Skin epidermis (tissue), 12 donors: ENCODE data around the gene FAM237B.
A peak's percentile ranks its signal among the peaks of the same experiment; 100 is the strongest.
"Not testable (repeated sequence)": the region's sequence is repeated elsewhere in the genome, so short reads cannot be mapped to it uniquely, and the experiment has no call there.

Source experiments
- H3K27ac ChIP-seq, 21 experiments: fragments of 200-600 bp; sonication (generic) in 11 of 21; one replicate each; pipeline ENCODE4 v1.5.0; 2020; ENCODE audit warnings: mild to moderate bottlenecking in 3 of 21, inconsistent platforms in 2 of 21, moderate library complexity in 2 of 21
- H3K4me3 ChIP-seq, 7 experiments: fragments of 200-600 bp; sonication (generic) in 2 of 7; one replicate each; pipeline ENCODE4 v1.5.0; 2020; ENCODE audit warnings: inconsistent platforms in 2 of 7, mild to moderate bottlenecking in 2 of 7, moderate library complexity in 1 of 7

The FAM237B gene

DNA sequence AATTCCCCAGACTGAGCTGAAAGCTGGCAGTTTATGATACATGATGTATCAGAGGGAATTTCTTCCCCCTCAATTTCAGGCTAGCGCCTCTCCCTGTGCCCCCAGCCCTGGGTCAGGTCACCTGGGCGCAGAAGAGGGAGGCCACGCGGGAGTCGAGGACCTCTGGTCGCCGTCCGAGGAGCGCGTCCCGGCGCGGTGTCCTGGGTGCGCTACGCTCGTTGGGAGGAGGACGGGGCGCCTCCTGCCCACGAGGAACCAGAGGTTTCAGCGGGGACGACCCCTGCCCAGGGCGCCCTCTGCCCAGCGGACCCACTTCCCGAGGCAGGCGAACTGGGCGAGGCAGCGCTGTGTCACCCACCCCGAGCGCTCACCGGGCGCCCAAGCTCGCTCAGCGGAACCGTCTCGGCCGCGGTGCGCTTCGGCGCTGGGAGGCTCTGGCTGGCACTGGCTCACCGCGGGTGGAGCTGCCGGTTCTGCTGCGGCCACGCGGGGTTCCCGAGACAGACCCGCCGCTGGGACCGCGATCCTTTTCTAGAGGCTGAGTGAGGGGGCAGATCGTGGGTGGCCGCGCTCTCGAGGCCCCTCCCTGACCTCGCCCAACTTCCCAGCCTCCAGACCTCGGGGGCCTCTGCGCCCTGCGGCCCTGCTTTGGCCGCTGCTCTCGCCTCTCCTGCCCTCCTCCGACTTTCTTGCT, at the start of gene FAM237B:
FAM237B (minus strand) TSS at position 504 of the 694 bp plus-strand sequence. CDS start 1,556 bp downstream, outside the sequence.
- H3K27ac ChIP-seq = no peak within 1 kb of the TSS
- peak within 1 kb of the TSS in 4 of 7 experiments; percentile 1 to 13 (median 3) for H3K4me3 ChIP-seq

- Histone ChIP-seq H3K27ac (no peak overlapping the region), H3K4me3 (no peak overlapping the region)
These were observed 30.9 kb upstream of the FAM237B start for GRCh38 chr7:90351987-90352386.

- H3K27ac ChIP-seq, H3K4me3 ChIP-seq: not testable (repeated sequence)
These were observed 28.9 kb upstream of the FAM237B start for GRCh38 chr7:90350032-90350431.

DNA sequence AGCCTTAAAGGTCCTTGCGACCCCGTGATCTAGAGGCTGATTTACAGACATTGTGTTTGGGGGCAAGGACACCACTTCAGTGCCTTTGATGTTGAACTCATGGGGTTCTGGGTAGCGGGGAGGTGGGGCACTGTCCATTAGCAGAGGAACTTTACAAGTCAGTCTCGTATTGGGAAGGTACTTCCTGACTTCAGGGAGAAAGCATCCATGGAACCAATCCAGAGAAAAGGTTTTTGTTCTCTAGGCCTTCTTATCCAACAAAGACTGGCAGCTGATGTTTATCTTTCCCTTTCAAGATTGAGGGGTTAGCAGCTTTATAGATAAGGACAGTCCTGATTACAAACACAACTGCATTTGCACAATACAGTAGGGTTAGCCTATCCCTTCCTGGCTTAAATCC, 28.2 kb upstream of the FAM237B start:
- Histone ChIP-seq H3K4me3 (no peak overlapping the region), H3K27ac (no peak overlapping the region)

- Histone ChIP-seq H3K27ac (peak overlapping the region in 1 of 21 experiments; percentile 82), H3K4me3 (peak overlapping the region in 1 of 7 experiments; percentile 70)
These were observed 26.7 kb upstream of the FAM237B start for GRCh38 chr7:90347759-90348158.

DNA sequence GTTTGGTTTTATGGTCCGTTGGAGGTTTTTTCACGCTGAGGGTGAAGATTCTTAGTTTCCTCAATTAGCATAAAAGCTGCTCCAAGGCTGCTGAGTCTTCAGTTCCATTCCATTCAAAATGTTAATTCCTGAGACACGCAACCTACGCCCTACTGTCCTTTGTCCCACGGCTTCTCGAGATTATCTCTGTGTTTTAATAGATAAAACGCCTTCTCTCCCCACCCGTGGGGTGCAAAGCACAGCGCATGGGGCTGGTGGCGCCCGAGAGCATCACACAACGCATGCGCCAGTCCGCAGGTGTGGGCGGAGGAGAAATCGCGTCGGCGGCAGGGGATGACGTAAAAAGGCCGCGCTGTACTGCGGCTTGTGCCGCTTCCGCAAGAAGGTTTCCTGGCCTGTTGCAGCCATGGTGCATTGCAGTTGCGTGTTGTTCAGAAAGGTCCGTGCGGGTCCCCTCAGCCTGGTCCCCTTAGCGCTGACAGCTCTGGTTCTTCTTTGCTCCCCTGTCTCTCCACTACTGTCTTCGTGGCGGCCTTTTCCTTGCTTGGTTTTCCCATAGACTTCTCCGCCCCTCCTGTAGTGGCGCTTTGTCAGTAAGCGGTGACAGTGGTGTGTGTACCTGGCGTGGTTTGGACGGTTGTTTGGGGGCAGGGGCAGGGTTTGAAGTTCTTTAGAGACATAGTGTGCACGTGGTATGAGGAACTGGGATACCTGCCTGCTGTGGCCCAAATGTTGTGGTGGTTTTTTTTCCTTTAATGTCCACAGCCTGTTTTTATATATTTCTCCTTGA, 25.4 kb upstream of the FAM237B start, which contains the start of gene GTPBP10:
GTPBP10 (plus strand) TSS at position 381 of the 790 bp plus-strand sequence; CDS start at position 407, 26 bp downstream.
- Histone ChIP-seq H3K27ac (peak within 1 kb of the TSS; percentile 15 to 96 (median 89)), H3K4me3 (peak within 1 kb of the TSS; percentile 60 to 79 (median 65))

- peak overlapping the region in 20 of 21 experiments; percentile 64 to 96 (median 89) for H3K27ac ChIP-seq
These were observed 24.7 kb upstream of the FAM237B start for GRCh38 chr7:90345595-90346335.

GRCh38 chr7:90345016-90345415, 23.9 kb upstream of the FAM237B start:
- Histone ChIP-seq H3K27ac (peak overlapping the region in 8 of 21 experiments; percentile 86 to 93 (median 89)), H3K4me3 (no peak overlapping the region)

More at GRCh38 chr7:90345595-90346335, 24.7 kb upstream of the FAM237B start:
- peak overlapping the region; percentile 60 to 79 (median 65) for H3K4me3 ChIP-seq

DNA sequence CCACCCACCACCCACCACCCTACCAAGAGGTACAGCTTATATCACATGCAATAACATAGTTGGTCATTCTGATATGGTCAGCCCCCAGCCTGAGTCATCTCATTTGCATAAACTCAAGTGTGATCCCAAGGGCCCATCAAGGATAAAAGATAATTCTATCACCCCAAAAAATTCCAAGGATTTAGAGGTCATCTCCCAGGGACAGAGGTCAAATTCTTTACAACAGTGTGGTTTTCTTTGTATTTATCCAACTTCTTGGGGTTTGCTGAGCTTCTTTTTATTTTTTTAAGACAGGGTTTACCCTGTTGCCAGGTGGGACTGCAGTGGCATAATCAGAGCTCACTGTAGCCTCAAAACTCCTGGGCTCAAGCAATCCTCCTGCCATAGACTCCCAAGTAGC, 16.0 kb upstream of the FAM237B start:
- Histone ChIP-seq H3K27ac (no peak overlapping the region), H3K4me3 (no peak overlapping the region)

- not testable (repeated sequence) for H3K4me3 ChIP-seq, H3K27ac ChIP-seq
These were observed 13.8 kb upstream of the FAM237B start for GRCh38 chr7:90334926-90335325.

DNA sequence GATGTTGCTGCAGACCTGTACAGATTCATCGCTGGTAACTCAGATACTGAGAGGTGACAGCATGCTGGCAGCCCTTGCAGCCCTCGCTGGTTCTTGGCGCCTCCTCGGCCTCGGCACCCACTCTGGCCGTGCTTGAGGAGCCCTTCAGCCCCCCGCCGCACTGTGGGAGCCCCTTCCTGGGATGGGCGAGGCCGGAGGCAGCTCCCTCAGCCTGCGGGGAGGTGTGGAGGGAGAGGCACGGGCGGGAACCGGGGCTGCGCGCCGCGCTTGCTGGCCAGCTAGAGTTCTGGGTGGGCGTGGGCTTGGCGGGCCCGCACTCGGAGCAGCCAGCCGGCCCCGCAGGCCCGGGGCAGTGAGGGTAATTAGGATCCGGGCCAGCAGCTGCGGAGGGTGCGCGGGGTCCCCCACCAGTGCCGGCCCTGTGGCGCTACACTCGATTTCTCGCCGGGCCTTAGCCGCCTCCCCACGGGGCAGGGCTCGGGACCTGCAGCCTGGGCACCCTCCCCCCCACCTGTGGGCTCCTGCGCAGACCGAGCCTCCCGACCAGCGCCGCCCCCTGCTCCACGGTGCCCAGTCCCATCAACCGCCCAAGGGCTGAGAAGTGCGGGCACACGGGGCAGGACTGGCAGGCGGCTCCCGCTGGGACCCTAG, 13.2 kb upstream of the FAM237B start:
- no peak overlapping the region for H3K27ac ChIP-seq

DNA sequence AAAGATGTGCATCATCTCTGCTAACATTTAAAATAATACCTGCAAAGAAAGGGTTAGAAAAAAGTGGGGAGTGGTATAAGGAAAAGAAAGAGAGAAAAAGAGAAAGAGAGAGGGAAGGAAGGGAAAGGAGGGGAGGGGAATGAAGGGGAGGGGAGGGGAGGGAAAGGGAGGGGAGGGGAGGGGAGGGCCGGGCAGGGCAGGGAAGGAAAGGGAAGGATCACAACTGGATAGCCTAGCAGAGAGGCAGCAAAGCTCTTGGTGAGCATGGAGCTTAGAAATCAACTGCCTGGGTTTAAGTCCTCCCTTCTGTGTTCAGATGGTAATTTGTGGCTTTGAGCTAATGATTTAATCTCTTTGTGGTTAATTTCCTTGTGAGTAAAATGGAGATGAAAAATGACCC, 5.4 kb upstream of the FAM237B start:
- Histone ChIP-seq H3K27ac (no peak overlapping the region), H3K4me3 (no peak overlapping the region)

More for the DNA sequence above, 13.2 kb upstream of the FAM237B start:
- no peak overlapping the region for H3K4me3 ChIP-seq

- H3K27ac ChIP-seq = no peak overlapping the region
- H3K4me3 ChIP-seq = no peak overlapping the region
These were observed 1.7 kb upstream of the FAM237B start for GRCh38 chr7:90322837-90323236.

DNA sequence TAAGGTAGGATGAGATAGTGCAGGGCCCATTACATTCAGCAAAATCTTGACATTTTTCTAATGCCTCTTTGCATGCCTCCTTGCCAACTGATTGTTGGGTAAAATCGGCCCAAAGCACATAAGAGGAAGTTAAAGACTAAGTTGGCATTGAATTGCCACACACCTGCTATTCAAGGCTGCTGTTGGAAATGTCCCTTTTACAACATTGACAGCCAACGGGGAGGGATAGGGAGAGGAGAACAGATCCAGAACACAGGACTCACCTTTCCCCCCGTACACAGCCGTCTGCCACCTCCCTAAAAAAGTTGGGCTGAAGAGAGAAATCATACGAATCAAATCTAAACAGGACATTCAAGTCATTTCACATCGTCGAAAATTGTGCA, 695 bp downstream of the FAM237B start:
- H3K27ac ChIP-seq = no peak overlapping the region
- no peak overlapping the region for H3K4me3 ChIP-seq

- Histone ChIP-seq H3K4me3 (no peak overlapping the region), H3K27ac (no peak overlapping the region)
These were observed 1.1 kb downstream of the FAM237B start for GRCh38 chr7:90320014-90320413.

- Histone ChIP-seq H3K4me3 (no peak overlapping the region), H3K27ac (no peak overlapping the region)
These were observed 7.2 kb downstream of the FAM237B start for GRCh38 chr7:90313907-90314306.

DNA sequence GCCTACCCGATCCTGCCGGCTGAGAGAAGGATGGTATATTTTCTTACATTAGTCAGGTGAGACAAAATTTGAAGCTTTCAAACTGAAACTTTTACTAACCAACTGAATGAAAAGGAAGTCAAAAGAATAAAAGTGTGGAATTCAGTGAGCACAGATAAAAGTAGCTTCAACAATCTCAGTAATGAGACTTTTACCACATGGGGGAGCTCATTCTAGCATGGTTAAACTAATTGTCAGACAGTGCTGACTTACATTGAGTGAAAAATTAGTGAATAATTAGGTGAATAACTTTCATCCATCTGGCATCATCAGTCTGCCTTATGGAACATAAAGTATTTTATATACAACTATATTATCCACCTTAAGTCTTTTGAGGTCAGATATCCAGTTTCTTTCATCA, 8.4 kb downstream of the FAM237B start:
- Histone ChIP-seq H3K4me3 (no peak overlapping the region), H3K27ac (no peak overlapping the region)

DNA sequence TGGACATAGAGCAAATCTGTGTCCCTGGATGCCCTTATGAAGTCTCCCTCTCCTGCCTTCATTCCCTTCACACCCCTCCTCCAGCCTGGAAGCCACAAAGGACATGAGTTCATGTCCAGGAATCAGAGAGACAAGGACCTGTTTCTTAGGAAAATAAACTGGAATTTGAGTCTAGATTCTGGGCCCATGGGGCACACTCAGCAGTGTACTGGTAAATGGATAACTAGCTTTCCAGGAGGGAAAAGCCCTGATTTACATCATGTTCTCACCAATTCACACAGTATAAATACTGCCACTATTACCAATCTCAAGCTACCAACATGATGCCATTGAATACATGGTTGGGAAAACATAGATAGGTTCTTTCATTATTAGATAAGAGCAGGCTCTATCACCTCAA, 9.9 kb downstream of the FAM237B start:
- no peak overlapping the region for H3K27ac ChIP-seq
- no peak overlapping the region for H3K4me3 ChIP-seq

DNA sequence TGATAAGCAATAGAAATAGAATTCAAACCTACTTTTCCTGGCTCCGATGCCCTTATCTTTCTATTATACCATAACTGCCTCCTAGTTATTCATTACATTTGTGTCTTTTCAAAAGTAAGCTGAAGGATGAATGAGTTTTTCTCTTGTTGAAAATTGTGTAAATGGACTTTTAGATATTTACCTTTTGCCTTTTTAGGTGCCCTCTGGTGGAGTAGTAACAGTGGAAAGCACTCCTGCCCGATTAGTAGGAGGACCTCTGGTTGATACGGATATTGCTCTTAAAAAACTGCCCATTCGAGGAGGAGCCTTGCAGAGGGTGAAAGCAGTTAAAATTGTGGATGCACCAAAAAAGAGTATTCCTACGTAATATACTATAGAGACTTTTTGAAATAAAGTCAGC, 11.2 kb downstream of the FAM237B start:
- Histone ChIP-seq H3K4me3 (no peak overlapping the region), H3K27ac (no peak overlapping the region)

DNA sequence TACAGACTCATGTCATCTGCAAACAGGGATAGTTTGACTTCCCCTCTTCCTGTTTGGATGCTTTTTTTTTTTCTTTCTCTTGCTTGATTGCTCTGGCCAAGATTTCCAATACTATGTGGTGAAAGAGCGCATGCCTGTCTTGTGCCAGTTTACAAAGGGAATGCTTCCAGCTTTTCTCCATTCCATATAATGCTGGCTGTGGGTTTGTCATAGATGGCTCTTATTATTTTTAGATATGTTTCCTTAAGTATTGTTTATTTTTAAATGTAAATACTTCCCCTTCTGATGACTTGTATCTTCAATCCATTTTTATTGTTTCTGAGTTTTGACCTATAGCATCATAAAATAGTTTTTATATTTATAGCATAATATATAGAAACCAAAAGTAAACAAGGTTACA, 17.9 kb downstream of the FAM237B start:
- Histone ChIP-seq H3K27ac (no peak overlapping the region), H3K4me3 (no peak overlapping the region)
